Activated CD8-positive, alpha-beta memory T cell treated with anti-CD3 and anti-CD28 coated beads for 36 hours (primary cell): ENCODE measurements around the gene CRYGA. TPM values are rescaled to one million over a fixed set of nuclear protein-coding genes. Genes with fewer than 3 reads are reported as not detected.
"Not testable (repeated sequence)": the region's sequence is repeated elsewhere in the genome, so short reads cannot be mapped to it uniquely, and the experiment has no call there.

Experiments used
- CTCF ChIA-PET: fragments of 350-600 bp; sonication (Branson Sonifier 250); formaldehyde crosslinking; loops from one replicate; lab custom pipeline; 2021; ENCODE audit warnings: antibody characterized with exemption; lab: Charles Lee
- POLR2A ChIA-PET: fragments of 350-600 bp; sonication (Branson Sonifier 250); formaldehyde crosslinking; loops from one replicate; lab custom pipeline; 2021; ENCODE audit warnings: antibody characterized with exemption; lab: Charles Lee
- total RNA-seq, 2 experiments: library from RNA; stranded (reverse); gene quantifications; one replicate each; pipeline ENCODE4 v1.2.3, GENCODE V29; 2021

The CRYGA gene
- total RNA-seq, 2 experiments from 2014 or later: not detected

GRCh38 chr2:208130712-208131110 is 32.7 kb downstream of the CRYGA start:
- ChIA-PET CTCF (interaction anchor here (0.6 kb wide), 1 partner anchor 459 kb away, joined by 4 read pairs; no protein-coding TSS in a partner anchor), POLR2A (no interaction called here)

DNA sequence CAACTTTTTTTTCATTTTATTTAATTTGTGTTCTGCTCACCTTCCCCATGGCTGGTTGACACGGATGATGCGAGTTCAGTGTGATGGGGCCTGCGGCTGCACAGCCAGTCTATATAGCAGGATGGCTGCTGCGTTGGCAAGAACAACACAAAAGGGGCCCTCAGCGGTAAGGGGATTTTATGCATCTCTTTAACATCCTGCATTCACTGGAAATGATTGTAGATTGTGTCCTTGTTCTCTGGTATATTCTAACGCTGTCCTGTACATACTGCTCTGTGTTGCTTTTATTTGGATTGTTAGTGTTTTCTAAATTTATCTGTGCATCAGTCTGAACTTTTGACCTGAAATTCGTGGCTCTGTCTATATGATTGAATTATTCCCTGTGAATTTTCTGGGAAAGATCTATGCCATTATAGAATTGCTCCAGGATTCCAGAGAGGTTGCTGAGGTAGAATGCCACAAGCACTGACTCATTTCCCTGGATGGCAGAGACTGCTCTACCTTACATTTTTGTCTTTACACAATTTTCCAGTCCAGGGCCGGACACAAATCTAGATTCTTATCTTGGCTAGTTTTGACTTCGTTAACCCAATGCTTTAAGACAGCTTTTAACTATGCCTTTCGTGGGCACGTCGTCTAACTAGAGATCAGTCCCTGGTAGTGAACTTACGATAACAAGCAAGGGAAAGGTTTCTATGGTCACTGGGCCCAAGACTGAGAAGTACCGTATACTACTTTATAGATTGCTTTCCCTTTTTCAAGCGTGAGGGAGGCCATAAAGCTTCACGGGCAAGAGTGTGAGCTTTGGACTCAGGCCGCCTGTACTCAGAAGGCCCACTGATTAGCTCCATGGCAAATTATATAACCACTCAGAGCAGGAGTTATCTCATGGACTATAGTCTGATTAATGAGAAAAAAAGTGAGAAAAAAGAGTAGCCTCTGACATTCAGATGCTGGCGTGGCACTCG is 33.4 kb downstream of the CRYGA start, which contains the start of gene CRYGC:
Gene CRYGC, minus strand, starts transcription at position 85 of the 968 bp plus-strand sequence. Its CDS starts 36 bp downstream, at position 49.
- ChIA-PET CTCF (no interaction called here), POLR2A (no interaction called here)

GRCh38 chr2:208128136-208128535 is 35.3 kb downstream of the CRYGA start:
- CTCF ChIA-PET: no interaction called here
- POLR2A ChIA-PET: no interaction called here

DNA sequence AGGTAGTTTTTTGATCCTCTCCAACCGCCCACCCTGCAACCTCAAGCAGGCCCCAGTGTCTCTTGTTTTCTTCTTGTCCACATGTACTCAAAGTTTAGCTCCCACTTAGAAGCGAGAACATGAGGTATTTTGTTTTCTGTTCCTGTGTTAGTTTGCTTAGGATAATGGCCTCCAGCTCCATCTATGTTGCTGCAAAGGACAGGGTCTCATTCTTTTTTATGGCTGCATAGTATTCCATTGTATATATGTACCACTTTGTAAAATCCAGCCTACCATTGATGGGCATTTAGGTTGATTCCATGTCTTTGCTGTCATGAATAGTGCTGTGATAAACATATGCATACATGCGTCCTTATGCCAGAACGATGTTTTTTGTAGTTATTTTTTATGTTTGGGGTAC is 36.3 kb downstream of the CRYGA start:
- CTCF ChIA-PET: no interaction called here

DNA sequence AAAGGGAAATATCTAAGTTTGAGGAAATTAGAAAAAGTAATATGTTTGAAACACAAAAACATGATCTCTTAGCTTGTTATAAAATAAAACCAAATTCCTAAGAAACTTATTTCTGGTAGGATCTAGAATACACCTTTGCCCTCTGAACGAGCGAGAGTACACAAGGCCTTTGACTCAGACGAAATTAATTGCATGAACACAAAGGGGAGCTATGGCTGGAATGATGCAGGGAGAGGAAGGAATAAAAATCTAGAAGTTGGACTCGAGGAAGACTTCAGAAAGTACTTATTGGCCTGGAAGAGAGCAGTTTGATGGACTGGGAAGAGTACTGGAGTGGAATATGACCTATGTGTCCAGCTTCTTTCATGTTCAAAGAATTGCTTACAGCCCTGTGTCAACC is 38.1 kb downstream of the CRYGA start:
- CTCF ChIA-PET: no interaction called here
- POLR2A ChIA-PET: no interaction called here

More for the DNA sequence above, 36.3 kb downstream of the CRYGA start:
- POLR2A ChIA-PET: no interaction called here

DNA sequence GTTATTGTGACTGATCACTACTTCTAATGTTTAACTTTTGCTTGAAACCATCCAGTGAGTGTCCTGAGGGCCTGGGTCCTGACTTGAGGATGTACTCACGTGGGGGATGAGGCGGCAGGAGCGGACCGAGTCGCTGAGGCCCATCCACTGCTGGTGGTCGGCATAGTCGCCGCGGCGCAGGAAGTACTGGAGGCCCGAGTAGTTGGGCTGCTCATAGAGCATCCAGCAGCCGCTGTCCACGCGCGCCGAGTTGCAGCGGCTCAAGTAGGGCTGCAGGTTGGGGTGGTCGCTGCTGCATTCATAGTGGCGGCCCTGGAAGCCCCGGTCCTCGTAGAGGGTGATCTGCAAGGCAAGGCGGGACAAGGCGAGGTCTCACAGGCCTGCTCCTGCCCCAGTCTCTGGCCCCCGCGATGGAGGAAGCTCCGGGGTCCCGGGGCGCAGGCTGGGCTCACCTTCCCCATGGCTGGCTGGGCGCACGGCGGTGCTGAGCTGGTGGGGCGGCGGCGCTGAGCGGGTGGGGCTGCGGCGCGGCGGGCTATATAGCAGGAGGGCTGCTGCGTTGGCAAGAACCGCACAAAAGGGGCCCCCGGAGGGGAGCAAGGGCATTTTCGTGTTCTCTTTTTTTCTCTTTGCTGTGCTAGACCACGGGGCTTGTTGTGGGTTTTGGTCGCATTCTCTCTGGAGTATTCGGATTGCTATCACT is 39.2 kb downstream of the CRYGA start, which contains the start of gene CRYGD:
Gene CRYGD, minus strand, starts transcription at position 512 of the 703 bp plus-strand sequence. Its CDS starts 51 bp downstream, at position 461.
- POLR2A ChIA-PET, CTCF ChIA-PET: not testable (repeated sequence)

DNA sequence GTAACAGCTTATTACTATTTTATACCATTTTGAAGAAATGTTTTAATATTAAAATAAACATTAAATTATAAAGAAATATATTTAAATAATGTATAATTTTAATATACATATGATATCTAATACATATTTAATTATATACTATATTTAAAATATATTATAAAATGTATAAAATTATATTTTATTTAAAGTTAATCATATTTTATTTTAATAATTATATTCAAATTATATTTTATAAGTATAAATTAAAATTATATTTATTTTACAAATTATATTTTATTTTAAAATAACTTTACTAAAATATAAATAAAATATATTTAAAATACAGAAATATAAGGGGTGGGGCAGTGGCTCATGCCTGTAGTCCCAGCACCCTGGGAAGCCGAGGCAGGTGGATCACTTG is 41.1 kb downstream of the CRYGA start:
- CTCF ChIA-PET: interaction anchor here (0.6 kb wide), 1 partner anchor 16 kb away, joined by 3 read pairs; no protein-coding TSS in a partner anchor

DNA sequence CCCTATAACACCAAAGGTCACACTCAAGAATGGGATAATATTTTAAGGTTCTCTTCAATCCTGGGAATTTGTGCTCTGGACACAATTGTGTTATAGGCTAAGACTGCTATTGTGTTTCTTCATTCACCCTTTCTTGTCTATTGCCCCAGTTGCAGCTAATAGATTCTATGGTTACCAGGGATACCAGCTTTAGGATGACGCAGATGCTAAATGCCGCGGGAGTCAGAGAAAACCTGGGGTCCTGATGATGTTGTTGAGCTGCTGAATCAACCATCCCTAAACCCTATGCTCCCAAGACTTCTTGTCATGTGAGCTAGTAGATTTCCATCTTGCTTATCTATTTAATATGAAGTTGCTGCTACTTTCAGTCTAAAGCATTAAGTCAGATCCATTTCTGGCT is 44.5 kb downstream of the CRYGA start:
- ChIA-PET CTCF (no interaction called here), POLR2A (no interaction called here)

More for the DNA sequence above, 41.1 kb downstream of the CRYGA start:
- POLR2A ChIA-PET: interaction anchor here (0.6 kb wide), 1 partner anchor 594 kb away, joined by 7 read pairs; no protein-coding TSS in a partner anchor

DNA sequence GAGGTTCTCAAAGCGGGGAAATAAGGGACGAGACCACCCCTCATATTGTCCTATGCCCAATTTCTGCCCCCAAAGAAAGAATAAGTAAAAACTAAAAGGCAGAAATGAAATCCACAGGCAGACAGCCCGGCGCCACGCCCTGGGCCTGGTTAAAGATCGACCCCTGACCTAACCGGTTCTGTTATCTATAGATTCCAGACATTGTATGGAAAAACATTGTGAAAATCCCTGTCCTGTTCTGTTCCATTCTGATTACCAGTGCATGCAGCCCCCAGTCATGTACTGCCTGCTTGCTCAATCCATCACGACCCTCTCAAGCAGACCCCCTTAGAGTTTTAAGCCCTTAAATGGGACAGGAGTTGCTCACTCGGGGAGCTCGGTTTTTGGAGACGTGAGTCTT is 46.0 kb downstream of the CRYGA start:
- CTCF ChIA-PET: not testable (repeated sequence)

DNA sequence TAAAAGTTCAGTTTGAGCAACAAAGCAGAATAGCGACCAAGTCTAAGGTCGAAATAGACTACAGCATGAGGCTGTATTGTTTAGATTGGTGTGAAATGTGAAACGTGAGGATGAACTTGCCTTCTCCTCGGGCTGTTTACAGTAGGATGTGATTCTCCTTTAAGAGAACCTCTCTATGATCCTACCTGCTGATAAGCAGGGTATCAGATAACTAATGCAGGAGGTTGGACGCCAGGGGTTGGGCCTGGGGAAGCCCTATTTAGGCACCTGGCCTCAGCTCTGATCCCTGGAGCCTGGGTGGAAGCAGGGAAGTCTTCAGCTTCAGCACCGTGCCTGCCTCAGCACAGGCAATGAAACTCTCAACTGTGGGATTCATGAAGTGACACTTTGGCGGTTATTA is 50.4 kb downstream of the CRYGA start:
- POLR2A ChIA-PET: no interaction called here
- CTCF ChIA-PET: no interaction called here

More for the DNA sequence above, 46.0 kb downstream of the CRYGA start:
- POLR2A ChIA-PET: not testable (repeated sequence)

DNA sequence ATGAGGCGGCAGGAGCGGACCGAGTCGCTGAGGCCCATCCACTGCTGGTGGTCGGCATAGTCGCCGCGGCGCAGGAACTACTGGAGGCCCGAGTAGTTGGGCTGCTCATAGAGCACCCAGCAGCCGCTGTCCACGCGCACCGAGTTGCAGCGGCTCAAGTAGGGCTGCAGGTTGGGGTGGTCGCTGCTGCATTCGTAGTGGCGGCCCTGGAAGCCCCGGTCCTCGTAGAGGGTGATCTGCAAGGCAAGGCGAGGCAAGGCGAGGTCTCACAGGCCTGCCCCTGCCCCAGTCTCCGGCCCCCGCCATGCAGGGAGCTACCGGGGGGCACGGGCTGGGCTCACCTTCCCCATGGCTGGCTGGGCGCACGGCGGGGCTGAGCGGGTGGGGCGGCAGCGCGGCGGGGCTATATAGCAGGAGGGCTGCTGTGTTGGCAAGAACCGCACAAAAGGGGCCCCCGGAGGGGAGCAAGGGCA is 51.1 kb downstream of the CRYGA start:
- POLR2A ChIA-PET, CTCF ChIA-PET: not testable (repeated sequence)

Other genes starting within 250 kb of the CRYGA start
- 1 to 10 TPM; 5.1 to 5.5 TPM for gene PLEKHM3, start 138.1 kb downstream of the CRYGA start, total RNA-seq
- not detected for gene CRYGD, start 39.1 kb downstream of the CRYGA start, total RNA-seq
- gene CRYGC, start 33.8 kb downstream of the CRYGA start, total RNA-seq: not detected
- not detected for gene CRYGB, start 17.4 kb downstream of the CRYGA start, total RNA-seq
- not detected for gene C2orf80, start 26.4 kb upstream of the CRYGA start, total RNA-seq
- gene IDH1, start 91.5 kb upstream of the CRYGA start, total RNA-seq: 10 to 100 TPM; 22.8 to 25.4 TPM
- gene PIKFYVE, start 102.7 kb upstream of the CRYGA start, total RNA-seq: 10 to 100 TPM; 15.1 to 16.1 TPM
- under 1 TPM in 1 of 2 experiments, not detected in 1; 0.08 TPM for gene PTH2R, start 243.2 kb upstream of the CRYGA start, total RNA-seq